Testis (tissue), 3 donors: ENCODE data around the gene MASP1. TPM values are rescaled to one million over a fixed set of nuclear protein-coding genes. Genes with fewer than 3 reads are reported as not detected.

Source experiments
- DNase-seq: peaks from one replicate; pipeline ENCODE4 v3.0.0-alpha.2; 2019
- H3K27ac ChIP-seq, 2 donors: fragments of 200-600 bp; sonication (generic); one replicate each; pipeline ENCODE4 v1.5.1; 2019
- H3K27me3 ChIP-seq: fragments of 200-600 bp; sonication (generic); one replicate; pipeline ENCODE4 v1.5.1; 2019
- H3K36me3 ChIP-seq: fragments of 200-600 bp; sonication (generic); one replicate; pipeline ENCODE4 v1.5.1; 2017; ENCODE audit warnings: low read depth; ENCODE audit errors: missing control alignments
- H3K4me1 ChIP-seq: fragments of 200-600 bp; sonication (generic); one replicate; pipeline ENCODE4 v1.5.1; 2019
- H3K4me3 ChIP-seq, 2 donors: fragments of 200-600 bp; sonication (generic); one replicate each; pipeline ENCODE4 v1.5.1; 2017 to 2019
- H3K9me3 ChIP-seq: fragments of 200-600 bp; sonication (generic); one replicate; pipeline ENCODE4 v1.5.1; 2017
- CTCF ChIP-seq, 3 experiments: fragments of 450-650 bp in 2 of 3; fragments of 200-600 bp in 1 of 3; sonication (generic) in 1 of 3; IDR thresholded peaks; one replicate each; pipeline ENCODE4 v1.5.1; 2016 to 2019; ENCODE audit warnings: antibody characterized with exemption in 3 of 3, mild to moderate bottlenecking in 2 of 3, moderate library complexity in 1 of 3
- POLR2A ChIP-seq: fragments of 450-650 bp; IDR thresholded peaks from one replicate; pipeline ENCODE4 v1.6.1; 2017; ENCODE audit warnings: antibody characterized with exemption, mild to moderate bottlenecking, moderate library complexity
- WGBS, 2 donors: methylation state at CpG; one replicate each; pipeline ENCODE4 v1.1.5; 2018; 5-methylcytosine and 5-hydroxymethylcytosine counted together
- intact Hi-C: fragments of 100-400 bp; cut with DNase I; formaldehyde crosslinking; loops from one replicate; pipeline ENCODE4 v1.15.1; 2023; ENCODE audit warnings: low total_unique reads
- polyA plus RNA-seq: library from polyadenylated mRNA; stranded (reverse); fragments of 350-450 nt; fragmentation: Illumina TruSeq; extraction: RNeasy Lipid Tissue Mini Kit (QIAGEN cat#74804); gene quantifications from one replicate; pipeline ENCODE4 v1.2.3, GENCODE V29; 2014; ENCODE audit warnings: low read depth, low replicate concordance; ENCODE audit not compliant: insufficient read depth
- total RNA-seq, 2 donors: library from RNA; depleted of rRNA; stranded (reverse); fragments of >200 nt; gene quantifications; one replicate each; pipeline ENCODE4 v1.2.3, GENCODE V29; 2016

Gene MASP1
- total and polyA plus RNA-seq, 3 donors from 2014 or later: 0.55 to 3.6 (median 2.8) TPM

- Histone ChIP-seq H3K4me1 (peaks cover 2% of the 10 kb centered on the region), H3K4me3 (no peak overlapping the region), H3K27ac (no peak overlapping the region), H3K27me3 (no peaks in the 10 kb centered on the region), H3K36me3 (no peaks in the 10 kb centered on the region), H3K9me3 (no peaks in the 10 kb centered on the region)
- intact Hi-C loops: loop anchor here (10.0 kb wide), 1 partner anchor 89 kb away; no protein-coding TSS in a partner anchor
- 46 to 56% methylated on average over 5 of the region's 5 CpGs for WGBS, 2 donors
- no peak for DNase-seq
- TF ChIP-seq CTCF (IDR thresholded peaks at IDR 0.05) (no peak), POLR2A (no peak)
Observed at GRCh38 chr3:187314176-187314575, 22.6 kb upstream of the MASP1 start.

- no peak for DNase-seq
- Histone ChIP-seq H3K27me3 (no peaks in the 10 kb centered on the region), H3K4me3 (no peak overlapping the region), H3K36me3 (no peaks in the 10 kb centered on the region), H3K4me1 (no peaks in the 10 kb centered on the region), H3K27ac (no peak overlapping the region), H3K9me3 (no peaks in the 10 kb centered on the region)
- TF ChIP-seq CTCF (IDR thresholded peaks at IDR 0.05): no peak
- TF ChIP-seq POLR2A: no peak
- 67 to 71% methylated on average over 2 of the region's 2 CpGs for WGBS, 2 donors
- intact Hi-C loops: loop anchor here (10.0 kb wide), 1 partner anchor 86 kb away; no protein-coding TSS in a partner anchor
Observed at GRCh38 chr3:187310954-187311470, 19.5 kb upstream of the MASP1 start.

GRCh38 chr3:187310226-187310625 lies 18.7 kb upstream of the MASP1 start:
- Histone ChIP-seq H3K36me3 (no peaks in the 10 kb centered on the region), H3K4me3 (no peak overlapping the region), H3K9me3 (no peaks in the 10 kb centered on the region), H3K27ac (no peak overlapping the region), H3K27me3 (no peaks in the 10 kb centered on the region), H3K4me1 (no peaks in the 10 kb centered on the region)
- TF ChIP-seq POLR2A (no peak), CTCF (IDR thresholded peaks at IDR 0.05) (no peak)
- intact Hi-C loops: loop anchor here (10.0 kb wide), 1 partner anchor 85 kb away; no protein-coding TSS in a partner anchor
- no peak for DNase-seq

GRCh38 chr3:187305881-187306280 lies 14.3 kb upstream of the MASP1 start:
- H3K4me3 ChIP-seq: no peak overlapping the region
- intact Hi-C loops: no loop called here
- no peaks in the 10 kb centered on the region for H3K27me3 ChIP-seq
- no peaks in the 10 kb centered on the region for H3K9me3 ChIP-seq
- WGBS, 2 donors: 41 to 50% methylated on average over 7 of the region's 7 CpGs
- no peak overlapping the region for H3K27ac ChIP-seq
- DNase-seq: no peak
- no peak for TF ChIP-seq CTCF (IDR thresholded peaks at IDR 0.05)
- no peak for TF ChIP-seq POLR2A
- no peaks in the 10 kb centered on the region for H3K4me1 ChIP-seq
- H3K36me3 ChIP-seq: no peaks in the 10 kb centered on the region

- Histone ChIP-seq H3K4me1 (no peaks in the 10 kb centered on the region), H3K9me3 (no peaks in the 10 kb centered on the region), H3K4me3 (no peak overlapping the region), H3K27ac (no peak overlapping the region), H3K36me3 (no peaks in the 10 kb centered on the region), H3K27me3 (no peaks in the 10 kb centered on the region)
- WGBS, 2 donors: 93 to 96% methylated on average over 4 of the region's 4 CpGs
- TF ChIP-seq POLR2A: no peak
- TF ChIP-seq CTCF (IDR thresholded peaks at IDR 0.05): no peak
- DNase-seq: no peak
- intact Hi-C loops: no loop called here
Observed at GRCh38 chr3:187299611-187300010, 8.1 kb upstream of the MASP1 start.
